Keratinocyte (primary cell): ENCODE results near the gene PCDHA6. TPM values are rescaled to one million over a fixed set of nuclear protein-coding genes. Genes with fewer than 3 reads are reported as not detected.
"Not testable (repeated sequence)": the region's sequence is repeated elsewhere in the genome, so short reads cannot be mapped to it uniquely, and the experiment has no call there.

Experiments
- DNase-seq: peaks from one replicate; pipeline ENCODE4 v3.0.0-alpha.2; 2011; ENCODE audit warnings: low read depth, missing footprints, low spot score
- FAIRE-seq: peaks from 2 replicates; lab custom pipeline; 2011; peaks lifted over from hg19 to GRCh38; lab: Jason Lieb, UNC
- H2AFZ ChIP-seq: 2 replicates; pipeline ENCODE4 v1.6.0; 2012; ENCODE audit warnings: low read length, control low read depth, inconsistent platforms; ENCODE audit not compliant: control insufficient read depth
- H3K27ac ChIP-seq: 2 replicates; pipeline ENCODE4 v1.5.1; 2011; ENCODE audit warnings: low read length; ENCODE audit not compliant: control insufficient read depth, insufficient read depth
- H3K27me3 ChIP-seq: 3 replicates; pipeline ENCODE4 v1.6.0; 2011; ENCODE audit warnings: low read length; ENCODE audit not compliant: control insufficient read depth, insufficient read depth; ENCODE audit errors: extremely low read depth
- H3K36me3 ChIP-seq, 2 experiments: 2 replicates in 1 of 2; 3 replicates in 1 of 2; pipeline ENCODE4 v1.5.1; 2011; ENCODE audit warnings: low read length in 2 of 2, mild to moderate bottlenecking in 1 of 2; ENCODE audit not compliant: control insufficient read depth in 2 of 2, insufficient read depth in 2 of 2; ENCODE audit errors: extremely low read depth in 1 of 2
- H3K4me1 ChIP-seq: 3 replicates; pipeline ENCODE4 v1.5.1; 2011; ENCODE audit warnings: low read length; ENCODE audit not compliant: control insufficient read depth, insufficient read depth; ENCODE audit errors: extremely low read depth
- H3K4me2 ChIP-seq: 3 replicates; pipeline ENCODE4 v1.6.0; 2011; ENCODE audit warnings: low read depth, low read length; ENCODE audit not compliant: control insufficient read depth, insufficient read depth; ENCODE audit errors: extremely low read depth
- H3K4me3 ChIP-seq, 3 experiments: fragments of 200-600 bp in 1 of 3; sonication (generic) in 1 of 3; 2 replicates in 2 of 3; 3 replicates in 1 of 3; pipeline ENCODE4 v1.5.1; 2011 to 2016; ENCODE audit warnings: low read length in 3 of 3, mild to moderate bottlenecking in 3 of 3, control low read depth in 2 of 3, inconsistent platforms in 1 of 3, low read depth in 1 of 3, mixed read lengths in 1 of 3, mixed run types in 1 of 3, moderate library complexity in 1 of 3; ENCODE audit not compliant: control insufficient read depth in 2 of 3, insufficient read depth in 2 of 3; ENCODE audit errors: extremely low read depth in 1 of 3
- H3K79me2 ChIP-seq: 2 replicates; pipeline ENCODE4 v1.6.0; 2012; ENCODE audit warnings: low read length; ENCODE audit not compliant: control insufficient read depth, insufficient read depth
- H3K9ac ChIP-seq: 3 replicates; pipeline ENCODE4 v1.6.0; 2011; ENCODE audit warnings: low read length; ENCODE audit not compliant: control insufficient read depth, insufficient read depth; ENCODE audit errors: extremely low read depth
- H3K9me1 ChIP-seq: 3 replicates; pipeline ENCODE4 v1.6.0; 2011; ENCODE audit warnings: low read length; ENCODE audit not compliant: control insufficient read depth, insufficient read depth; ENCODE audit errors: extremely low read depth
- H3K9me3 ChIP-seq: 2 replicates; pipeline ENCODE4 v1.5.1; 2012; ENCODE audit warnings: low read depth, low read length; ENCODE audit not compliant: control insufficient read depth
- H4K20me1 ChIP-seq: 3 replicates; pipeline ENCODE4 v1.6.0; 2011; ENCODE audit warnings: low read length; ENCODE audit not compliant: control insufficient read depth, insufficient read depth; ENCODE audit errors: extremely low read depth
- CTCF ChIP-seq, 3 experiments: IDR thresholded peaks in 1 of 3; conservative IDR thresholded peaks in 1 of 3; optimal IDR thresholded peaks in 1 of 3; 2 replicates in 2 of 3; 3 replicates in 1 of 3; pipeline versions ENCODE3 to v1.5.1; 2011; ENCODE audit warnings: low read length in 3 of 3, mild to moderate bottlenecking in 3 of 3, moderate library complexity in 2 of 3, control low read depth in 1 of 3, inconsistent platforms in 1 of 3; ENCODE audit not compliant: insufficient read depth in 2 of 3; ENCODE audit errors: extremely low read depth in 1 of 3
- EZH2 ChIP-seq: IDR thresholded peaks from one replicate; pipeline ENCODE4 v1.6.1; 2012; ENCODE audit warnings: inconsistent platforms, mild to moderate bottlenecking, low read length, moderate library complexity
- dilution Hi-C: fragments of 300-500 bp; cut with MboI; formaldehyde crosslinking; loops from one replicate; pipeline ENCODE4 v1.7.0; 2020; ENCODE audit warnings: low sequenced_read_pairs; ENCODE audit not compliant: extremely low pct_ligation_motif_present
- polyA plus RNA-seq, 5 experiments: library from polyadenylated mRNA; depleted of rRNA in 3 of 5; stranded (reverse) in 3 of 5; stranded (forward) in 1 of 5; unstranded in 1 of 5; fragments of >200 nt; gene quantifications; 1 replicate in 1 of 5; 2 replicates in 3 of 5; 3 replicates in 1 of 5; pipeline versions ENCODE4 v1.2.1 to v1.2.3, GENCODE V29; 2011 to 2012; ENCODE audit warnings: missing spikeins in 2 of 5, low read depth in 1 of 5, low replicate concordance in 1 of 5

PCDHA6 gene
- polyA plus RNA-seq, 1 donor (not counting 4 experiments of a cell fraction or from before 2014, with no cell fraction given) = 0.04 TPM

- no peak within 1 kb of the TSS for H3K27ac ChIP-seq
- no peak within 1 kb of the TSS for H2AFZ ChIP-seq
- dilution Hi-C loops = no loop called here
- H3K9me3 ChIP-seq = peaks cover 15% of the 10 kb centered on the region
- no peaks in the 10 kb centered on the region for H3K79me2 ChIP-seq
- H3K4me3 ChIP-seq = no peak within 1 kb of the TSS
- DNase-seq = no peak
- no peaks in the 10 kb centered on the region for H3K9me1 ChIP-seq
- H3K9ac ChIP-seq = no peak within 1 kb of the TSS
- no peaks in the 10 kb centered on the region for H4K20me1 ChIP-seq
- H3K4me1 ChIP-seq = no peaks in the 10 kb centered on the region
- no peak for FAIRE-seq
- TF ChIP-seq CTCF (optimal IDR thresholded peaks at IDR 0.05 in 1 of 3, IDR thresholded peaks at IDR 0.05 in 1 of 3, conservative IDR thresholded peaks at IDR 0.05 in 1 of 3; ENCODE audit: extremely low read depth in 1 of 3, insufficient read depth in 2 of 3, low read length in 3 of 3) (peak in 1 of 3 experiments; percentile 7), EZH2 (no peak)
- H3K4me2 ChIP-seq = no peak within 1 kb of the TSS
- H3K27me3 ChIP-seq = no peaks in the 10 kb centered on the region
- H3K36me3 ChIP-seq = no peaks in the 10 kb centered on the region
These were observed 26.8 kb upstream of the PCDHA6 start, which contains the start of gene PCDHA3 for GRCh38 chr5:140800816-140801493. Gene PCDHA3 (plus strand): TSS chr5:140801057.

DNA sequence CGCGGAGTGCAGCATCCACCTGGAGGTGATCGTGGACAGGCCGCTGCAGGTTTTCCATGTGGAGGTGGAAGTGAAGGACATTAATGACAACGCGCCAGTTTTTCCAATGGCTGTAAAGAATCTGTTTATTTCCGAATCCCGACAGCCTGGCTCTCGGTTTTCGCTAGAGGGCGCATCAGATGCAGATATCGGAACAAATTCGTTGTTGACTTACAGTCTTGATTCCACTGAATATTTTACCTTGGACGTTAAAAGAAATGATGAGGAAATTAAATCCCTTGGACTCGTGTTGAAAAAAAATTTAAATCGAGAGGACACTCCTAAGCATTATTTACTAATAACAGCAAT lies 26.3 kb upstream of the PCDHA6 start:
- DNase-seq (no peak), FAIRE-seq (no peak)
- Histone ChIP-seq H3K4me2 (no peak overlapping the region), H3K9me1 (no peaks in the 10 kb centered on the region), H4K20me1 (no peaks in the 10 kb centered on the region), H2AFZ (no peak overlapping the region), H3K79me2 (no peaks in the 10 kb centered on the region), H3K9me3 (peaks cover 12% of the 10 kb centered on the region), H3K4me1 (no peaks in the 10 kb centered on the region), H3K36me3 (no peaks in the 10 kb centered on the region), H3K4me3 (no peak overlapping the region), H3K9ac (no peak overlapping the region), H3K27me3 (no peaks in the 10 kb centered on the region), H3K27ac (no peak overlapping the region)
- TF ChIP-seq CTCF (optimal IDR thresholded peaks at IDR 0.05 in 1 of 3, IDR thresholded peaks at IDR 0.05 in 1 of 3, conservative IDR thresholded peaks at IDR 0.05 in 1 of 3; ENCODE audit: extremely low read depth in 1 of 3, insufficient read depth in 2 of 3, low read length in 3 of 3) = no peak
- no peak for TF ChIP-seq EZH2
- dilution Hi-C loops = no loop called here

- H3K4me3 ChIP-seq, H3K4me2 ChIP-seq, H3K9ac ChIP-seq, H3K79me2 ChIP-seq, H3K27ac ChIP-seq, H3K4me1 ChIP-seq, H3K36me3 ChIP-seq, DNase-seq, dilution Hi-C loops, H4K20me1 ChIP-seq, H3K27me3 ChIP-seq, H2AFZ ChIP-seq, H3K9me1 ChIP-seq, FAIRE-seq, H3K9me3 ChIP-seq: not testable (repeated sequence)
These were observed 25.4 kb upstream of the PCDHA6 start for GRCh38 chr5:140802381-140802780.
